GM19193 (cell line): Measurements from ENCODE around the gene ZNF254.

Experiments used
- POLR2A ChIP-seq: IDR thresholded peaks from 4 replicates; pipeline ENCODE4 v1.6.1; 2011; ENCODE audit not compliant: insufficient read depth, insufficient read length; ENCODE audit errors: extremely low read depth

Gene ZNF254

GRCh38 chr19:24086974-24087595, at the start of gene ZNF254:
TSS of gene ZNF254 (plus strand) at chr19:24087187. CDS start at chr19:24087308, 121 bp downstream.
- peak; percentile 95 for TF ChIP-seq POLR2A

- TF ChIP-seq POLR2A = no peak
Observed at GRCh38 chr19:24040621-24041020, 46.4 kb upstream of the ZNF254 start.

GRCh38 chr19:24046550-24046949, 40.4 kb upstream of the ZNF254 start:
- TF ChIP-seq POLR2A = no peak

- TF ChIP-seq POLR2A = no peak
Observed at GRCh38 chr19:24048261-24048660, 38.7 kb upstream of the ZNF254 start.

GRCh38 chr19:24049537-24049936, 37.5 kb upstream of the ZNF254 start:
- no peak for TF ChIP-seq POLR2A

GRCh38 chr19:24051516-24051915, 35.5 kb upstream of the ZNF254 start:
- TF ChIP-seq POLR2A = no peak

GRCh38 chr19:24052811-24053210, 34.2 kb upstream of the ZNF254 start:
- no peak for TF ChIP-seq POLR2A

GRCh38 chr19:24053601-24054000, 33.4 kb upstream of the ZNF254 start:
- no peak for TF ChIP-seq POLR2A

GRCh38 chr19:24054044-24054935, 32.7 kb upstream of the ZNF254 start:
- no peak for TF ChIP-seq POLR2A

GRCh38 chr19:24055548-24055947, 31.4 kb upstream of the ZNF254 start:
- no peak for TF ChIP-seq POLR2A

GRCh38 chr19:24057144-24057543, 29.8 kb upstream of the ZNF254 start:
- no peak for TF ChIP-seq POLR2A

GRCh38 chr19:24059563-24060295, 27.3 kb upstream of the ZNF254 start:
- no peak for TF ChIP-seq POLR2A

GRCh38 chr19:24060687-24061356, 26.2 kb upstream of the ZNF254 start:
- TF ChIP-seq POLR2A = no peak

GRCh38 chr19:24062190-24062589, 24.8 kb upstream of the ZNF254 start:
- no peak for TF ChIP-seq POLR2A

GRCh38 chr19:24063295-24063694, 23.7 kb upstream of the ZNF254 start:
- TF ChIP-seq POLR2A = no peak

GRCh38 chr19:24064175-24064574, 22.8 kb upstream of the ZNF254 start:
- TF ChIP-seq POLR2A = no peak

- TF ChIP-seq POLR2A = no peak
Observed at GRCh38 chr19:24065243-24065642, 21.7 kb upstream of the ZNF254 start.
